Erythroblast (primary cell): ENCODE data around the gene PKP3.

Experiments
- GATA1 ChIP-seq: IDR thresholded peaks from 2 replicates; pipeline ENCODE4 v1.6.1; 2011; ENCODE audit warnings: low read depth, mild to moderate bottlenecking, control low read depth, low read length, moderate library complexity
- POLR2A ChIP-seq: IDR thresholded peaks from 2 replicates; pipeline ENCODE4 v1.6.1; 2011; ENCODE audit warnings: mild to moderate bottlenecking, low read length

- no peak for TF ChIP-seq POLR2A
- TF ChIP-seq GATA1: no peak
Observed at GRCh38 chr11:433111-433510, 39.1 kb downstream of the PKP3 start.
